NCI-H2107 treated with DMSO at 0.1 percent for 48 hours (cell line): ENCODE data around the gene GNAI3.

Experiments used
- DNase-seq: peaks from one replicate; lab custom pipeline; 2025; ENCODE audit not compliant: unreplicated experiment; lab: John Stamatoyannopoulos, UW

The GNAI3 gene

GRCh38 chr1:109523706-109524105 lies 24.7 kb upstream of the GNAI3 start:
- DNase-seq = no peak

GRCh38 chr1:109527098-109527811 lies 21.2 kb upstream of the GNAI3 start:
- DNase-seq = no peak

- no peak for DNase-seq
These were observed 20.3 kb upstream of the GNAI3 start for GRCh38 chr1:109527846-109528695.

- no peak for DNase-seq
These were observed 19.7 kb upstream of the GNAI3 start for GRCh38 chr1:109528712-109529111.

GRCh38 chr1:109529881-109530456 lies 18.4 kb upstream of the GNAI3 start:
- peak; percentile 57 for DNase-seq

GRCh38 chr1:109530457-109531087 lies 17.8 kb upstream of the GNAI3 start:
- peak; percentile 60 for DNase-seq

GRCh38 chr1:109531380-109531779 lies 17.0 kb upstream of the GNAI3 start:
- DNase-seq = no peak

- DNase-seq = no peak
These were observed 16.5 kb upstream of the GNAI3 start for GRCh38 chr1:109531826-109532364.

GRCh38 chr1:109532365-109533136 lies 15.9 kb upstream of the GNAI3 start:
- DNase-seq = peak; percentile 66

- DNase-seq = no peak
These were observed 14.0 kb upstream of the GNAI3 start for GRCh38 chr1:109534307-109534858.

- no peak for DNase-seq
These were observed 12.9 kb upstream of the GNAI3 start for GRCh38 chr1:109535481-109535880.

GRCh38 chr1:109535971-109536491 lies 12.4 kb upstream of the GNAI3 start:
- DNase-seq = peak; percentile 79

GRCh38 chr1:109537450-109538178 lies 10.8 kb upstream of the GNAI3 start:
- DNase-seq = no peak

GRCh38 chr1:109538827-109539555 lies 9.4 kb upstream of the GNAI3 start:
- DNase-seq = no peak

GRCh38 chr1:109539676-109540075 lies 8.7 kb upstream of the GNAI3 start, which contains the start of gene GPR61:
GPR61 (plus strand) TSS chr1:109539872; CDS start chr1:109543023, 3,151 bp downstream.
- DNase-seq = no peak

GRCh38 chr1:109541102-109541501 lies 7.3 kb upstream of the GNAI3 start:
- no peak for DNase-seq

- no peak for DNase-seq
These were observed 5.8 kb upstream of the GNAI3 start for GRCh38 chr1:109542657-109543056.

- DNase-seq = no peak
These were observed 5.0 kb upstream of the GNAI3 start for GRCh38 chr1:109543283-109543987.
